Stimulated activated CD4-positive, alpha-beta T cell treated with anti-CD3 and anti-CD28 coated beads, Interleukin-1b, Interleukin-23, amount 100 ng/mL, for 4 hours (primary cell): Measurements from ENCODE around the gene OCEL1.

Source experiments
- DNase-seq, 2 donors: peaks; one replicate each; pipeline ENCODE4 v3.0.0-alpha.2; 2020; ENCODE audit warnings: low read depth in 2 of 2

OCEL1 gene

DNA sequence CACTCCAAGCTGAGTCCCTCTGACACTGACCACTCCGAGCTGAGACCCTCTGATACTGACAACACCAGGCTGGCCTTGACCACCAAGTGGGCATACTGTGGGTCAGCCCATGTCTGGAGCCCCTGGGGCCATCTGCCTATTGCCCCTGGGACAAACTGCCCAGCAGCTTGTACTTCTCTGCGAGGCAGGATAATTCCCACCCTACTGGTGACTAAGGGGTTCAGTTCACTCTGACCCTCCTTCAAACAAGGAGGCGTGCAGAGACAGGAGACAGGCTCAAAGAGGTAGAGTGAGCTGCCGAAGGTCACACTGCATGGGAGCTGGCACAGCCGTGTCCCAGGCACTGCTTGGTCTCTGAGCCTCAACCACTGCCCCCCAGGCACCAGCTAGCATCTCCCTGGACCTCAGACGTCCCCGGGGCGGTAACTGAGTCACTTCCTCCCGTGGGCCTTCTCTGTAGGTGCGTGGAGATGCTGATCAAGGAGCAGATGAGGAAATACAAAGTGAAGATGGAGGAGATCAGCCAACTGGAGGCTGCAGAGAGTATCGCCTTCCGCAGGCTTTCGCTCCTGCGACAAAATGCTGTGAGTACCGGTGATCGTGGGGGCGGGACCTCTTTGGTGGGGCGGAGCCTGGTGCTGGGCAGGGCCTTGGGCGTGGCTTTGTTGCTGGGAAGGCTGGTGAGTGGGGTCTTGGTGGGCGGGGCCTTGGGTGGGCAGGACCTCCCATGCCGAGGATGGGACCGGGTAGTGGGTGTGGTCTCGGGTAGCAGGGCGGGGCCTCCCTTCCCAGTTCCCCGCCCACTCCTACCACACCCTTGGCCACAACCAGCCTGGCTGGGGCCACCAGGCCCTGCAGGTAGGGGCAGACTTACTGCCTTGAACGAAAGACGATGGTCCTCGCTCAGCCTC, 16.6 kb upstream of the OCEL1 start:
- no peak for DNase-seq

GRCh38 chr19:17210296-17210695, 15.7 kb upstream of the OCEL1 start:
- DNase-seq: no peak

GRCh38 chr19:17211547-17212446, 14.2 kb upstream of the OCEL1 start:
- no peak for DNase-seq

DNA sequence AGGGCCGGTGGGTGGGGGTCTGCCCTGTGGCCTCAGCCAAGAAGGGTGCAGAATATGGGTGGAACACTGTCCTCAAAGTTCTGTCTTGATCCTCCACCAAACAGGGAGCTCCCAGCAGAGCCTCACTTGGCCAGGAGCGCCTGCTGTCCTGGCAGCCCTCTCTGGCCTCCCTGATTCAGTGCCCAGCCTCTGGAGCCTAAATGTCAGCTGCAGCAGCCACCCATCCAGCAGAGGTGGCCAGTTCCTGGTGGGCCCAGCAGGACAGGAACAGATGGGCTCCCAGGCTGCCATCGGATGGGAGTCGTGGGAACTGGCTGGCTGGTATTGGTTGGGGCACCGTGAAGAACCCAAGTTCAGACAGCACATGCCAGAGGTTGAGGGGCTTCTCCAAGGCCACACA, 12.7 kb upstream of the OCEL1 start:
- no peak for DNase-seq

GRCh38 chr19:17214508-17215126, 11.4 kb upstream of the OCEL1 start:
- no peak for DNase-seq

- DNase-seq: peak; percentile 75 to 78
Observed at GRCh38 chr19:17215127-17215971, 10.7 kb upstream of the OCEL1 start, which contains the start of gene USE1. TSS of gene USE1 (plus strand) at chr19:17215357. CDS start at chr19:17215406, 49 bp downstream.

DNA sequence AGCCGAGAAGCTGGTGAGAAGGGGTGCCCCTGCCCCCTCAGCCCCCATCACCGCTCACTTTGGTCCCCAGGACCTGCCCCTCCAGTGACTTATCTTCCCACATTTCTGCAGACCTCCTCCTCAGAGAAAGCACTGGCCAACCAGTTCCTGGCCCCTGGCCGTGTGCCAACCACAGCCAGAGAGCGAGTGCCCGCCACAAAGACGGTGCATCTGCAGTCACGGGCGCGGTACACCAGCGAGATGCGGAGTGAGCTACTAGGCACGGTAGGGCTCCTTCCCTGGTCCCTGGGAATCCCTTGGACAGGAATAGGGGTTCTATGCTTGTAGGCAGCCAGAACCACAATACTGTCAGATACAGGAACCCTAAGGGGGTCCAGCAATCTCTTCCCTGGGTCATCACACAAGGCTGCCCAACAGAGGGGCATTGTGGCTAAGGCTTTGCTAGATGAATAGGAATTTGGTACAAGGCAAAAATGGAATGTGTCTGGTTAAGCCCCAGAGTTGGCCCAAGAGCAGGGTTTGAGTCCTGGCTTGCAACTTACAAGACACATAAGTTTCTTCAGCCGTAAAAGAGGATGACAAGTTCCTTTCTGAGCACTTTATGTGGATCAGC, 9.9 kb upstream of the OCEL1 start:
- no peak for DNase-seq

DNA sequence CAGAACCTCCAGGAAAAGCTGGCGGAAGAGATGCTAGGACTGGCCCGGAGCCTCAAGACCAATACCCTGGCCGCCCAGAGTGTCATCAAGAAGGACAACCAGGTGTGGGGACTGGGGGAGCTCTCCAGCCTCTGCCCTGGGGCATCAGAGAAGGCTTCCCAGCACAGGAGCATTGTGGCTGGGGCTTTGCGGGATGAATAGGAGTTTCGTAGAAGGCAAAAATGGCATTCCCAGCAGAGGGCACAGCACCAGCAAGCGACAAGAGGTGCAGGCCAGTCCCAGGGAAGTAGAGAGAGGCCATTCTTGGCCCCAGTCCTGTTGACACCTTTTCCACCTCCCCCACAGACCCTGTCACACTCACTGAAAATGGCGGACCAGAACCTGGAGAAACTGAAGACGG, 6.7 kb upstream of the OCEL1 start:
- DNase-seq: no peak

GRCh38 chr19:17220207-17220758, 5.7 kb upstream of the OCEL1 start:
- no peak for DNase-seq

GRCh38 chr19:17225053-17225452, 973 bp upstream of the OCEL1 start:
- no peak for DNase-seq

DNA sequence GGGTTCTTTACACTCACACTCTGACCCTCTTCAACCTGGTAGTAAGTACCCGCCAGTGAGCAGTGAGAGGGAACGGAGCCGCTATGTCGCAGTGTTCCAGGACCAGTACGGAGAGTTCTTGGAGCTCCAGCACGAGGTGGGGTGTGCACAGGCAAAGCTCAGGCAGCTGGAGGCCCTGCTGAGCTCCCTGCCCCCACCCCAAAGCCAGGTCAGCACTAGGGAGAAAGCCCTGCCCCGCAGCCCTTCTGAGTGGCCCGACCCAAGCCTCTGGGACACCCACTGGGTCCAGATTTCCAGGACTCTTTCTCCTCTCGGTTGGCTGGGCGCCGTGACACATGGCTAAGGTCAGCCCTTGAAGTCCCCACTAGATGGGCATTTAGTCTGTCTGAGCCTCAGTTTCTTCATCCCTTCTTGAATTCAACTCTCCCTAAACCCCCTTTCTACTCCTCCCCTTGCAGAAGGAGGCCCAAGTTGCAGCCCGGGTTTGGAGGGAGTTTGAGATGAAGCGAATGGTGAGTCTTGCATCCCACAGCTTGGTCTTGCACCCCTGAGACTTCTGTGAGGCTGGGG, 1.9 kb downstream of the OCEL1 start:
- DNase-seq: no peak

DNA sequence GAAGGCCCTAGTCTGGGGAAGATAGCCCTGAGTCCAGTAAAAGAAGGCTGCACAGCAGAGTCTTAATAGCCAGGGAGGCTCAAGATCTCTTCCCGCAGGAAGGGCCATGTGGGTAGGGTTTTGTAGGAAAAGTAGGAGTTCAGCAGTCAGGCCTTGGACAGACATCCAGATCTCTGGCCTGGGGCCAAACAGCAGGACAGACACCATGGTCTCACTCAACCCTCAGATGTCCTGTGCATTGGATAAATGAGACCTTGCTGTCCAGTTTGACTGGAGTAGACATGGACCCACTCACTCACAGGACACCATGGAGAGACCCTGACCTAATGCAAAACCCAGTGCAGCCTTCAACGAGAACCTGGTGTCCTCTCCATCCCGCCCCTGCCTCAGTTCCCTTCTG, 3.9 kb downstream of the OCEL1 start:
- no peak for DNase-seq

GRCh38 chr19:17232258-17232657, 6.2 kb downstream of the OCEL1 start:
- no peak for DNase-seq

- peak; percentile 57 to 59 for DNase-seq
Observed at GRCh38 chr19:17234911-17235299, 8.9 kb downstream of the OCEL1 start.

DNA sequence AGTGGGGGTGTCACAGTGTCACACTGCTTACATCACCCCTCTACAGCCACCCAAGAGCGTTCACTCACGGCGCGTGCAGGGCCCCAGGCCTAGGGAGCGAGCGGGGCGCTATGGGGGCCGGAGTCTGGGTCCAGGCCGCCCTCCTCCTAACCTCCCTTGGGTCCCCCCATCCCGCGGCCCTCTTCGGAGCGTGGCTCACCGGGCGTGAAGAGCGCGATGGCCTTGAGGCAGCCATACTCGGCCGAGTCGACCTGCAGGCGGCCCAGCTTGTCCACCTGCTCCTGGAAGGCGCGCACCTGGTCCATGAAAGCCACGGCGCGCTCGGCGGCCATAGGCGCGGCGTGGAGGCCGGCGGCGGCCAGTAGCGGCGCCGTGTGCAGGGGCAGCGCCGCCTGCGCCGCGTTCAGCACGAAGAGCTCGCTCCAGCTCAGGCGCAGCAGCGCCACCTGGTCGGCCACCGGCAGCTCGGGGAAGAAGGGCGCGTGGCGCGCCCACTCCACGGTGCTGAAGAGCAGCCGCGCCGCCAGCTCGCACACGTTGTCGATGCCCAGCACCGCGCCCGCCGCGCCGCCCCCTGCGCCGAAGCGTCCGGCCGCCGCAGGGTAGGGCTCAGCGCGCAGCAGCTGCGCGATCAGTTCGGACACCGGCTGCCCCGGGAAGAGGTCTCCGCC, 9.4 kb downstream of the OCEL1 start:
- peak; percentile 66 for DNase-seq

- no peak for DNase-seq
Observed at GRCh38 chr19:17235971-17236777, 10.1 kb downstream of the OCEL1 start.

DNA sequence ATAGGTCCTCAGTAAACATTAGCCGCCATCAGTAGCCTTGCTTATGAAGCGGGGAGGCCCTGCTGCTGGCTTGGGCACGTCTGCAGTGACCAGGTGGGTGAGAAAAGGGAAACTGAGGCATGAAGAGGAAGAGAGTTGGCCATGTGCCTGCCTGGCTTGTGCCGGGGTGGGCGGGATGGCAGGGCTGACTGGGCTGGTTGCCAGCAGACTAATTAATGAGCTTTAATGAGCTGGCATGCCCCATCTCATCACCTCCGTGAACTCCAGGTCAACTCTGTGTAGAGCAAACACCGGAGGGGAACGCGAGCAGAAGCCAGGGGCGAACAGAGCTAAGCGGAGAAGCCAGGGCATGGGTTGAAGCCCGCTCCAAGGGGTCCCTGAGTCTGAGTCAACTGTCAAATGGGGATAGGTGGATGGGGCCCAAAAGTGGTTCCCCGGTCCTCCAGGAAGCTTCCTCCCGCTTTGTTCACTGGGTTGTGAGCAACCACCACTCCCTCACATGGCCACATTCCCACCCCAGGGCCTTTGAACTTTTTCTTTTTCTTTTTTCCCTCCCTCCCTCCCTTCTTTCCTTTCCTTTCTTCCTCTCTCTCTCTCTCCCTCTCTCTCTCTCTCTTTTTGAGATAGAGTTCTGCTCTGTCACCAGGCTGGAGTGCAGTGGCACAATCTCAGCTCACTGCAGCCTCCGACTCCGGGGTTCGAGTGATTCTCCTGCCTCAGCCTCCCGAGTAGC, 11.0 kb downstream of the OCEL1 start:
- DNase-seq: no peak
